NCI-H2081 (cell line): Measurements from ENCODE around the gene CDC20.

Experiments used
- DNase-seq, 2 experiments: peaks; one replicate each; lab custom pipeline; 2025; lab: John Stamatoyannopoulos, UW

The CDC20 gene

GRCh38 chr1:43329995-43330751, 28.6 kb upstream of the CDC20 start:
- no peak for DNase-seq

GRCh38 chr1:43331688-43332087, 27.1 kb upstream of the CDC20 start:
- no peak for DNase-seq

GRCh38 chr1:43334453-43335205, 24.2 kb upstream of the CDC20 start:
- DNase-seq: no peak

GRCh38 chr1:43337588-43337987, 21.2 kb upstream of the CDC20 start, which contains the start of gene MPL:
TSS of gene MPL (plus strand) at chr1:43337818. CDS start at chr1:43337849, 31 bp downstream.
- DNase-seq: no peak

GRCh38 chr1:43338001-43338400, 20.8 kb upstream of the CDC20 start:
- DNase-seq: no peak

- no peak for DNase-seq
These were observed 19.1 kb upstream of the CDC20 start for GRCh38 chr1:43339584-43340232.

- DNase-seq: no peak
These were observed 18.2 kb upstream of the CDC20 start for GRCh38 chr1:43340559-43340958.

GRCh38 chr1:43344267-43344850, 14.4 kb upstream of the CDC20 start:
- DNase-seq: peak in 1 of 2 experiments; percentile 31

- DNase-seq: no peak
These were observed 13.7 kb upstream of the CDC20 start for GRCh38 chr1:43345120-43345519.

- DNase-seq: no peak
These were observed 12.1 kb upstream of the CDC20 start for GRCh38 chr1:43346636-43347035.

- peak; percentile 73 to 82 for DNase-seq
These were observed 10.4 kb upstream of the CDC20 start for GRCh38 chr1:43348343-43348808.

- peak; percentile 94 for DNase-seq
These were observed 9.8 kb upstream of the CDC20 start for GRCh38 chr1:43348809-43349593.

GRCh38 chr1:43349594-43350306, 9.0 kb upstream of the CDC20 start:
- peak in 1 of 2 experiments; percentile 44 for DNase-seq

GRCh38 chr1:43350976-43351375, 7.8 kb upstream of the CDC20 start:
- DNase-seq: no peak

- DNase-seq: no peak
These were observed 7.1 kb upstream of the CDC20 start for GRCh38 chr1:43351421-43352350.

GRCh38 chr1:43352351-43352705, 6.5 kb upstream of the CDC20 start:
- no peak for DNase-seq

GRCh38 chr1:43352881-43353280, 5.9 kb upstream of the CDC20 start:
- no peak for DNase-seq

- DNase-seq: no peak
These were observed 4.3 kb upstream of the CDC20 start for GRCh38 chr1:43354471-43354870.

- DNase-seq: no peak
These were observed 3.8 kb upstream of the CDC20 start for GRCh38 chr1:43354936-43355335.

GRCh38 chr1:43357251-43357650, 1.5 kb upstream of the CDC20 start:
- no peak for DNase-seq
